NCI-H748 treated with DMSO at 0.1 percent for 48 hours (cell line): ENCODE measurements around the gene PTPRH.
A peak's percentile ranks its signal among the peaks of the same experiment; 100 is the strongest.
"Not testable (repeated sequence)": the region's sequence is repeated elsewhere in the genome, so short reads cannot be mapped to it uniquely, and the experiment has no call there.

Experiments
- DNase-seq: peaks from one replicate; lab custom pipeline; 2025; lab: John Stamatoyannopoulos, UW

Gene PTPRH

DNA sequence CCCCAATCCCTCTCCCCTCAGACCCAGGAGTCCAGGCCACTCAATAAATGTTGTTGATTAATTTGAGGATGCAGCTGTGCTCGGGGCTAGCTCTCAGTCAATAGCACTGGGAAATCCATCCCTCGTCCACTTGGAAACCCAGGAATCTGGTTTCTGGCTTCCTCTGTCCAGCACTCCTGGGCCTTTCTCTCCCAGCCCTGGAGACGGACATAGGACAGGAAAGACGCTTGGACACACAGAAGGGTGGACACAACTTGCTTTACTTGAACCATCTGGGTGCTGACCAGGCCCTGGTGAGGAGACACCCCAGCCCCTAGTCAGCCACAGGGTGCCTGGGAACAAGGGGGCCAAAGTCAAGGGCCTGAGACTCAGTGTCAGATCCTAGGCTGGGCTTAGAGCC, 50.9 kb downstream of the PTPRH start:
- no peak for DNase-seq

DNA sequence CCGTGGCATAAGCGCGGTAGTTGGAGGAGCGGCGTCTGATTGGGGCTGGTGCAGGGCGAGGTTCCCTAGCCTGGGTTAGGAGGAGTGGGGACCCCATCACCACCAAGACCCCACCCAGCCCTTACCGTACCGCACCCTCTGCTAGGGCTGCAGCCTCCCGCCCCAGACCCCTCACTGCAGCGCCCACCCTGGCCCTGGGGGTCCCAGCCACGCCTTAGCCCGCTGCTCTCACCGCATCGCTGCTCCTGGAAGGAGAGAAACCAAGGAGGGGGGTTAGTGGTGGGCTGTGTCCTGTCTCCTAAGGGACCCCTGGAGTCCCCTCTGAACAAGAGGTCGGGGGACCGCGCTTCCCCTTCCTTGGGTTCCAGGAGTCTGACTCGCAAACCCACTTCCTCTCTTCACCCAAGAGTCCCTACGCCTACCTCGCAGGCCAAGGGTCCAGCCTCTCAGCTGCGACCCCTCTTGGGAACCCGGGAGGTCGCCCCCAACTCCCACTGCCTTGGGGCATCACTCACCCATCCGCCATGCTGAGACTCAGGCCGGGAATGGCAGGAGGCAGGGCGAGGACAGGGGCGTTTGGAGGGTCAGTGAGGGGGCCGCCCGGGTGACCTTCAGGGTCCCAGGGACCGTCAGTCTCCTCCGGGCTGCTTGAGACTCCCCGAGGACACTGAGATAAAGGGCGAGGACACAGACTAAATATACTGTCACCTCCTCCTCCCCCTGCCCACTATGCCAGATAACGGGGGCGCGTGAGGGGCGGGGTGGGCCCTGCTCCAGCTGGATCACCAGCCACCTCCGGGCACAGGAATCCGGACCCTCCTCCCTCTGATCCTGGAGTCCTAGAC, 52.0 kb downstream of the PTPRH start, which contains the start of gene TNNI3:
TSS of gene TNNI3 (minus strand) at position 669 of the 845 bp plus-strand sequence. CDS start at position 526, 143 bp downstream.
- DNase-seq, result no peak

- peak; percentile 96 for DNase-seq
Measured at GRCh38 chr19:55156202-55157063, 52.9 kb downstream of the PTPRH start.

- not testable (repeated sequence) for DNase-seq
Measured at GRCh38 chr19:55155784-55156183, 53.5 kb downstream of the PTPRH start.

DNA sequence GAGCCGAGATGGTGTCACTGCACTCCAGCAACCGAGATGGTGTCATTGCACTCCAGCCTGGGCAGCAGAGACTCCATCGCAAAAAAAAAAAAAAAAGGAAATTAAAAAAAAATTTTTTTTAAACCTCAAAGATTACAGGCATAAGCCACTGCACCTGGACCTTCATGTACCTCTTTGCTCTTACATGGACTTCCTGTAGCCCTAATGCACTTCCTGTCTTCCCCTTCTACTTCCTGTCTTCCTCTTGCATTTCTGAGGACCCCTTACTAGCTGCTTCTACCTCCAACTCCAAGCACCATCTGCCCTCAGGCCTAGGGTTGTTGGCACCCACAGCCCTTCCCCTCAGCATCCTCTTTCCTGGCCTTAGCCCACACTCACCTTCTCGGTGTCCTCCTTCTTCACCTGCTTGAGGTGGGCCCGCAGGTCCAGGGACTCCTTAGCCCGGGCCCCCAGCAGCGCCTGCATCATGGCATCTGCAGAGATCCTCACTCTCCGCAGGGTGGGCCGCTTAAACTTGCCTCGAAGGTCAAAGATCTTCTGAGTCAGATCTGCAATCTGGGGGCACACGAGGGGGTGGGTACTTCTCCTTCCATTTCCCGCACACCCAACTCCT, 55.5 kb downstream of the PTPRH start:
- DNase-seq, result no peak

DNA sequence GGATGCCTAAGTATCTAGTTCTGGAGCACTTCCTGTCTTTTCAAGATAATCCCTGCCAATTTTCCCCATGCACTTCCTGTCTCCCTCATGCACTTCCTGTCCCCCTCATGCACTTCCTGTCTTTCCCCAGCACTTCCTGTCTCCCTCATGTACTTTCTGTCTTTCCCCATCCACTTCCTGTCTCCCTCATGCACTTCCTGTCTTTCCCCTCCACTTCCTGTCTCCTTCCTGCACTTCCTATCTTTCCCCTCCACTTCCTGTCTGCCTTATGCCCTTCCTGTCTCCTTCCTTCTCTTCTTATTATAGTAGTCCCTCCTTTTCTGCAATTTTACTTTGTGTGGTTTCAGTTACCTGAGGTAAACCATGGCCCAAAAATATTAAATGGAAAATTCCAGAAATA, 57.3 kb downstream of the PTPRH start:
- DNase-seq, result no peak

DNA sequence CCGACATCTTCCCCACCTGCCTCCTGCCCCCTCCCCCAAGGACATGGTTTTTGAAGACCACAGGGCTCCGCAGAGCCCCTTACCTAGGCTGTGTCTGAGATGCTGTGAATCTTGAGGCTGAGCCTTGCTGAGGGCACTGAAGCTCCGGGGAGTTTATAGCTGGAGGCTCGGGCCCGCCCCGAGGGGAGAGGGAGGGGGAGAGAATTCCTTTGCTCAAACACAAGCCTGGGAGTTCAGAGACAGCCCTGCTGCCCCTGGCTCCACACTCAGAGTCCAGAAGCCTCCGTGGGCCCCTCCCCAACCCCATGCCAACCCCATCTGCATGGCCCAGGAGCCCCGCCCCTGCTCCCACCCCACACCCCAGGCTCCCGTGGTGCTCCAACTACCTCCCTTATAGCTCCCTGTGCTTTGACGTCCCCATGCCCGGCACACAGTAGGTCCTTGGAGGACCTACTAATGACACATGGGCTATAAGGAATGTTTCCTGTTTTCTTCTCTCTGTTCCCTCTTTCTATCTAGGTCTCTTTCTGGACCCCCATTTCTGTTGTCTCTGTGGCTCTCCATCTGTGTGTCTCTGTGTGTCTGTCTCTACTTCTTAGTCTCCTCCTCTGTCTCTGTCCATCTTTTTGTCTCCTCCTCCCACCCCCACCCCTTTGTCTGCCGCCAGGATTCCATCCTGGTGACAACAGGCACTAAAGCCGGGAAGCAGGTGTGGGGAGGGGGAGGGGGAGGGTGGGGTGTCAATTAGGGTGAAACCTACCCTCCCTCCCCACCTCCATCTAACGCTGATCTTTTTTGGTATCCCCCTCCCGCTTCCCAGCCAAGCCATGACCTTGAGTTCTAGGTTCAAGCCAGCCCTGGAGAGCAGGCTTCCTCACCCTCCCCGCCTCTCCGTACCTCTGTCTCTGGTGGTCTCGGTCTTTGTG, 60.0 kb downstream of the PTPRH start, which contains the start of gene TNNT1:
TSS of gene TNNT1 (minus strand) at position 129 of the 926 bp plus-strand sequence. CDS start 2,049 bp downstream, outside the sequence.
- DNase-seq, result no peak

DNA sequence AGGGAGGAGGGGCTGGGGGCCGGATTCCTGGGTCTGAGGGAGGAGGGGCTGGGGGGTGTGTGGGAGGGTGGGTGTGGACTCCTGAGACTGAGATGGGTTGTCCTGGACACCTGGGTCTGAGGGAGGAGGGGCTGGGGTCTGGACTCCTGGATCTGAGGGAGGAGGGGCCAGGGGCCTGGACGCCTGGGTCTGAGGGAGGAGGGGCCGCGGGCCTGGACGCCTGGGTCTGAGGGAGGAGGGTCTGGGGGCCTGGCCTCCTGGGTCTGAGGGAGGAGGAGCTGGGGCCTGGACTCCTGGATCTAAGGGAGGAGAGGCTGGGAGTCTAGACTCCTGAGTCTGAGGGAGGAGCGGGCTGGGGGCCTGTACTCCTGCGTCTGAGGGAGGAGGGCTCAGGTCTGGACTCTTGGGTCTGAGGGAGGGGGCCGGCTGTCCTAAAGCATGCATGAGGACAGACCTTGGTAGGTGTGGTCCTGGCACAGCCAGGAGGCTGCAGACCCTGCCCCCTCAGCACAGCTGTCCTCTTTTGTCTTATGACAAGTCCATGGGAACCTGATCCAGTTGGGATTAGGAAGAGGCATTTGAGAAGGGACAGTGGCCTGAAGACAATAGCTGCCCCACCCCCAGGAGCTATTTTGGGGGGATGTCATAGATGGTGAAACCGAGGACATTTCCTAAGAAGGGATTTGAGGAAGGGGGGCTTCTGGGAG, 61.6 kb downstream of the PTPRH start:
- no peak for DNase-seq

DNA sequence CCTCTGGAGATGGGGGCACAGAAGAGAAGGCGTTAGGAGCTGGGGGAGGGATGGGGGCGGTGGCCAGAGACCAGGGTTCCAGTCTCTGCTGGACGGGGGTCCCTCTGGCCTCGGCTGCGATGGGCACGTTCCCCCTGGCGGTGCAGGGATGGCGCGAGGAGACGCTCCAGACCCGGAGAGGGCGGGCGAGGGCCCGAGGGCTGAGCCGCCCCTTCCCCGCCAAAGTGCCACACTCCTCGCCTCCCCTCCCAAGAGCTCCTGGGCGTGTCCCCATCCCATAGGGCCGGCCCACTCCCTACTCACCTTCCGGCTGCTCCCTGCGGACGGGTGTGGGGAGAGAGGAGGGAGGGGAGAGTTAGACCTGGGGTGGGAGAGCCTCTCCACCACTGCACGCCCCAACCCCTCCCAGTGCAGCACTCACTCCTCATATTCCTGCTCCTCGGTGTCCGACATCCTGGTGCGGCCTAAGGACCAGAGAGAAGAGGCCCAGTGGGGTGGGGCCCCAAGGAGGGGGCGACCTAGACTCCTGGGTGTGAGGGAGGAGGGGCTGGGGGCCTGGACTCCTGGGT, 62.5 kb downstream of the PTPRH start:
- DNase-seq, result peak; percentile 82

- DNase-seq, result peak; percentile 67
Measured at GRCh38 chr19:55146078-55146704, 63.1 kb downstream of the PTPRH start.

DNA sequence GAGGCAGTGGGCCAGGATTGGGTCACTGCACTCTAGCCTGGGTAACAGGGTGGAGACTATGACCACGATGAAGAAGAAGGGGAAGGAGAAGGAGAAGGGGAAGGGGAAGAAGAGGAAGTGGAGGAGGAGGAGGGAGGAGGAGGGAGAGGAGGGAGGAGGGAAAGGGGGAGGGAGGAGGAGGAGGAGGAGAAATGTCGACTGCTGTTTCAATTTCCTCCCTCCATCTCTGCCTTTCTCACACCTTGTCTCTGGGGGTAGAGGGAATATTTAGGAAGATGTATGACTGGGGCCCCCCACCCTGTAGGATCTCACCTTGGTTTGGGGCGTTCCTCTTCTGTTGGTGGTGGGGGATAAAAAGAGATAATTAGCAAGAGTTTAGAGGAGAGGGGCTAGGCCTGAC, 64.1 kb downstream of the PTPRH start:
- DNase-seq, result no peak

DNA sequence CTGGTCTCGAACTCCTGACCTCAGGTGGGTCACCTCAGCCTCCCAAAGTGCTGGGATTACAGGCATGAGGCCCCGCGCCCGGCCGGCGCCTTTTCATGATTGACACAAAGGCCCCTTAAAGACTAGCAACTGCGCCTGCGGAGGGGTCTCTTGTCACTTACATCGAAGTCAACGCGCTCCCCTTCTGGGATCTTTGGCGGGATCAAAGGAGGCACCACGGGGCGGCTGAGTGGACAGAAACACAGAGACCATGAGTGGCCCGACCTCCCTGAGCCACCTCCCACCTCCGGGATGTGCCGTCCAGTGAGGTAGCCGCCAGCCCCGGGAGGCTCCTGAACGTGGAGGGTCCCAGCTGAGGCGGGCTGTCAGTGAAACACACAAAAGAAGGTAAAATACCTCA, 67.6 kb downstream of the PTPRH start:
- DNase-seq, result no peak

DNA sequence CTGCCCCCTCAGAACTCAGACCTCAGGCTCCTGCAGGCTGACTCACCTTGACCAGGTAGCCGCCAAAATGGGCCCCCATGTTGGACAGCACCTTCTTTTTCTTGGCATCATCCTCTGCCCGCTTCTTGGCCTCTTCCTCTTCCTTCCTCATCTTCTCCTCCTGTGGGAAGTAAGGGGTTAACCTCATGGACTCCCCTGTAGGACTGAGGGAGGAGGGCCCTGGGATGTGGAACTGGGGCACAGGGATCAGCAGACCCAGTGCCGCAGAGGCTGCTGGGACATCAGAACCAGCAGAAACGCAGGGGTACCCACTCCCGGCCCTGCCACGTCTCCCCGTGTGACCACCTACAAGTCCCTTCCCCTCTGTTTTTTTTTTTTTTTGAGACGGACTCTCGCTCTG, 71.4 kb downstream of the PTPRH start:
- no peak for DNase-seq

DNA sequence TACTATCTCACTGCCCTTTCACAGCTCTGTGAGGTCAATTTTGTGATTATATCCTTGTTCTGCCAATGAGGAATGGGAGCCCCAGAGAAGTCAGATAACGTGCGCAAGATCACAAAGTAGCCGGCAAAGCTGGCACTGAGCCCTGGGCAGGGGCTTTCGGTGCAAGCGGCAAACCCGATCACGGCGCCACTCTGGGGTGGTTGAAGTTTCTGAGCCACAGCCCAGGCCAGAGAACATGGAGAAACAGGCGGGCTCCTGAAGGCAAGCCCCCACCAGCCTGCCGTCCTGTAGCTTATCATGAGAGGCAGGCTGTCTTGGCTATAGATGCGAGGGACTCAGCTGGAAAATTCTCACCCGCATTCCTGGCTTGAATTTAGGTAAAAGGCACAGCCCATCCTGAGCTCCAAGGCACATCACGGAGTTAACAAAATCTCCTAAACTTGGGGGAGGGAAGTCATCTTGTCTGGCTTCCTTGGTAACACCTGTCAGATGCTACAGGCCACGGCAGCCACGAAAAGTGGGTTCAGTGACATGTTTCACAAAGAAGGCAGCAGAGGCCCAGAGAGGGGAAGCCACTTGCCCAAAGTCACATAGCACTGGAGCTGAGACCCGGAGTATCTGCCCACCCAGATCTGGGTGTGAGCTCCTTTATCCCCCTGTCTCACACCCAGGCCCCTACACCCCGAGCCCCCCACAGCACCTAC, 72.8 kb downstream of the PTPRH start:
- no peak for DNase-seq

DNA sequence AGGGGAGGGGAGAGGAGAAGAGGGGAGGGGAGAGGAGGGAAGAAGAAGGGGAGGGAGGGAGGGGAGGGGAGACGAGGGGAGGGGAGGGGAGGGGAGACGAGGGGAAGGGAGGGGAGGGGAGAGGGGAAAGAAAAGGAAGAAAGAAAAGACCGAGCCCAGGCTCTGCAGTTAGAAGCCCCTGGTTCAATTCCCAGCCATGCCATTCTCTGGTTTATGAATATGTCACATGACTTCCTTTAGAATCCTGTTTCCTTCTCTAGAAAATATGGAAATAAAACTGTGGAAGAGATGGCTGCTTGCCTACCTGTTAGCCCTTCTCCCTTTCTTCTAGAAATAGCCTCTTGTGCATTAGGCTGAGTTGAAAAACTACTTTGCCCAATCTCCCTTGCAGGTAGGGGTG, 74.6 kb downstream of the PTPRH start:
- DNase-seq, result no peak

DNA sequence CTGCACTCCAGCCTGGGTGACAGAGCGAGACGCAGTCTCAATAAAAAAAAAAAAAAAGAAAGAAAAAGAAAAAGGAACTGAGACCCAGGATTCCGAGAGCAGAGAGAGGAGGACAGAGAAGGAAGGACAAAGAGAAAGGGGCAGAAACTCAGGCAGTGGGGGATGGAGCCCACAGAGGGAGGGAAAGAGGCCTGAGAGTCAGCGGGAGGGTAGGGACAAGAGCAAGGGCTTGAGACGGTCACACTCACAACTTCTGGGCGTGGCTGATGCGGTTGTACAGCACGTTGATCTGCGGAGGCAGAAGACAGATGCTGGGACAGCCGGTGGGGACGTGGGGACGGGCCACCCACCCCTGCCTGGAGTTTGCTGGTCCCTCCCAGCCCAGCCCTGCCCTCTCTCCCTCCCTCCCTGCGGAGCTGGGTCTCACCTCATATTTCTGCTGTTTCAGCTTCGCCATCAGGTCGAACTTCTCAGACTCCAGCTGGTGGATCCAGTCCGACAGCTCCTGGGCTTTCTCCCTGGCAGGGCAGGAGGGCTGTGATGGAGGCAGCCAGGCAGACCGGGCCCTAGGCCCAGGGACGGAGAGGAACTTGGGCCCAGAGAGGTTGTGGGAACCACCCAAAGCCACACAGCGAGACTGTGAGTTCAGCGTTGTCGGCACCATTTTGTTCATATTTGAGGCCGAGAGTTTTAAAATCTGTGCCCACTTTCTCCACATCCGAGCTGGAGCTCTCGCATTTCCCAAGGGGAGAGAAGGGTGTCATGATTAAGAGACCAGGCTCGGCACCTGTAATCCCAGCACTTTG, 75.5 kb downstream of the PTPRH start:
- DNase-seq, result no peak

GRCh38 chr19:55132453-55133129, 76.7 kb downstream of the PTPRH start:
- no peak for DNase-seq

- DNase-seq, result no peak
Measured at GRCh38 chr19:55131421-55131820, 77.9 kb downstream of the PTPRH start.
